WERI-Rb-1 (cell line): ENCODE results near the gene POLK.
A peak's percentile ranks its signal among the peaks of the same experiment; 100 is the strongest.

Experiments used
- DNase-seq: peaks from one replicate; pipeline ENCODE4 v3.0.0-alpha.2; 2020
- H3K27ac ChIP-seq: fragments of 250-450 bp; sonication (Bioruptor Pico); 2 replicates; pipeline ENCODE4 v1.5.1; 2020; ENCODE audit warnings: mild to moderate bottlenecking, moderate library complexity
- H3K27me3 ChIP-seq: fragments of 250-450 bp; sonication (Bioruptor Pico); 2 replicates; pipeline ENCODE4 v1.5.1; 2021; ENCODE audit warnings: mild to moderate bottlenecking, low read depth, moderate library complexity; ENCODE audit not compliant: insufficient read depth, severe bottlenecking
- H3K36me3 ChIP-seq: fragments of 250-450 bp; sonication (Bioruptor Pico); 2 replicates; pipeline ENCODE4 v1.5.1; 2020; ENCODE audit warnings: mild to moderate bottlenecking, moderate library complexity
- H3K4me3 ChIP-seq: 2 replicates; pipeline ENCODE4 v1.5.1; 2011; ENCODE audit warnings: low read depth, mild to moderate bottlenecking, control low read depth, low read length
- H3K9me3 ChIP-seq: fragments of 250-450 bp; sonication (Bioruptor Pico); 2 replicates; pipeline ENCODE4 v1.5.1; 2021; ENCODE audit warnings: mild to moderate bottlenecking, moderate library complexity; ENCODE audit not compliant: severe bottlenecking
- CTCF ChIP-seq: IDR thresholded peaks from 2 replicates; pipeline ENCODE4 v1.5.1; 2011; ENCODE audit warnings: low read depth, mild to moderate bottlenecking, control low read depth, inconsistent platforms, low read length

The POLK gene

GRCh38 chr5:75584641-75585040 is 73.0 kb downstream of the POLK start:
- no peak overlapping the region for H3K4me3 ChIP-seq
- H3K36me3 ChIP-seq = peaks cover 16% of the 10 kb centered on the region
- no peaks in the 10 kb centered on the region for H3K27me3 ChIP-seq
- H3K27ac ChIP-seq = no peak overlapping the region
- H3K9me3 ChIP-seq = no peaks in the 10 kb centered on the region
- no peak for DNase-seq
- TF ChIP-seq CTCF = 0 out of 2 replicates have a peak, but pooled peaks have one; percentile 24

- H3K4me3 ChIP-seq = no peak overlapping the region
- no peak for TF ChIP-seq CTCF
- H3K27me3 ChIP-seq = no peaks in the 10 kb centered on the region
- peak; percentile 31 for DNase-seq
- H3K9me3 ChIP-seq = no peaks in the 10 kb centered on the region
- no peak overlapping the region for H3K27ac ChIP-seq
- peaks cover 9% of the 10 kb centered on the region for H3K36me3 ChIP-seq
Measured at GRCh38 chr5:75588666-75589065, 77.0 kb downstream of the POLK start.

- no peaks in the 10 kb centered on the region; the same call in 1 of the 2 replicates for H3K36me3 ChIP-seq
- DNase-seq = no peak
- H3K4me3 ChIP-seq = no peak overlapping the region
- H3K27ac ChIP-seq = no peak overlapping the region
- H3K27me3 ChIP-seq = no peaks in the 10 kb centered on the region
- peaks cover 3% of the 10 kb centered on the region for H3K9me3 ChIP-seq
- no peak for TF ChIP-seq CTCF
Measured at GRCh38 chr5:75600535-75600934, 88.8 kb downstream of the POLK start.

DNA sequence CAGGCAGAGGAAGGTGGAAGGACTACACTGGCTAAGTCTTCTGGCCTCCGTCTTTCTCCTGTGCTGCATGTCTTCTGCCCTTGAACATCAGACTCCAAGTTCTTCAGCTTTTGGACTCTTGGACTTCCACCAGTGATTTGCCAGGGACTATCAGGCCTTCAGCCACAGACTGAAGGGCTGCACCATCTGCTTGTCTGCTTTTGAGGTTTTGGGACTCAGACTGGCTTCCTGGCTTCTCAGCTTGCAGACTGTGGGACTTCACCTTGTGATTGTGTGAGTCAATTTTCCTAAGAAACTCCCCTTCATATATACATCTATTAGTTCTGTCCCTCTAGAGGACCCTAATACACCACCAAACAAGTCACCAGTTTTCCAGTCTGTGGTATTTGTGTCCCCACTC is 89.9 kb downstream of the POLK start:
- Histone ChIP-seq H3K27me3 (no peaks in the 10 kb centered on the region), H3K9me3 (peaks cover 3% of the 10 kb centered on the region), H3K27ac (no peak overlapping the region)

DNA sequence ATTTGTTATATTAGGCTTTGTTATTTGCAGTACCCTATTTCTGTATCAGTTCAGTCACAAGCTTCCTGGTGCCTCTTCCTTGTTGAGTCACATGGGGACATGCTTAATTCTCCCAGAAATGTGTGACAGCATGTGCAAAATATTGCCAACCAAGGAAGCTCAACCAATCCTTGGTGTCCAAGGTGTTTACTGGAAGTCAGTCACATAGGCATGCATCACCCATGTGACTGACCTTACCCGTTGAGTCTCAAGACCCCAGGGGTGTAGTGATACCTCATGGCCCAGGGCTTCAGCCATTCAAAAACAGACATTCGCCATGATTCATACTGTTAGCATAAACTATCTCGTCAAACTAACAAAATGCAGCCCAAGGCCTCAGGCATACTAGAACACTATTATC is 90.3 kb downstream of the POLK start:
- TF ChIP-seq CTCF = no peak
- Histone ChIP-seq H3K9me3 (peaks cover 3% of the 10 kb centered on the region), H3K4me3 (no peak overlapping the region), H3K27me3 (no peaks in the 10 kb centered on the region), H3K27ac (no peak overlapping the region), H3K36me3 (no peaks in the 10 kb centered on the region; the same call in 1 of the 2 replicates)
- no peak for DNase-seq

More for the DNA sequence above, 89.9 kb downstream of the POLK start:
- no peak for TF ChIP-seq CTCF
- H3K4me3 ChIP-seq = no peak overlapping the region
- DNase-seq = no peak
- H3K36me3 ChIP-seq = no peaks in the 10 kb centered on the region; the same call in 1 of the 2 replicates

GRCh38 chr5:75603371-75603770 is 91.7 kb downstream of the POLK start:
- H3K36me3 ChIP-seq = no peaks in the 10 kb centered on the region
- no peak overlapping the region for H3K27ac ChIP-seq
- no peak for DNase-seq

More at GRCh38 chr5:75603371-75603770, 91.7 kb downstream of the POLK start:
- H3K9me3 ChIP-seq = peaks cover 3% of the 10 kb centered on the region
- TF ChIP-seq CTCF = no peak
- no peaks in the 10 kb centered on the region for H3K27me3 ChIP-seq
- H3K4me3 ChIP-seq = no peak overlapping the region
